AG04449 (cell line): ENCODE measurements around the gene NNMT.

Experiments
- CTCF ChIA-PET: fragments of 350-600 bp; formaldehyde crosslinking; extraction: SDS; loops from one replicate; lab custom pipeline; 2021; ENCODE audit warnings: antibody characterized with exemption; lab: Yijun Ruan, JAX
- POLR2A ChIA-PET: fragments of 400-600, 350-600 bp; formaldehyde crosslinking; extraction: SDS; loops from one replicate; lab custom pipeline; 2020; ENCODE audit warnings: antibody characterized with exemption, inconsistent platforms; lab: Yijun Ruan, JAX
- DNase-seq: peaks from one replicate; pipeline ENCODE4 v3.0.0-alpha.2; 2010; ENCODE audit warnings: low read depth, low spot score
- H3K4me3 ChIP-seq: 2 replicates; pipeline ENCODE4 v1.5.1; 2011; ENCODE audit warnings: low read depth, mild to moderate bottlenecking, control low read depth, low read length
- TF ChIP-seq, protein P1 (sequence below): IDR thresholded peaks from one replicate; pipeline ENCODE4 v1.5.1; 2011; ENCODE audit warnings: mild to moderate bottlenecking, moderate library complexity, low read length, control low read depth, inconsistent platforms; ENCODE audit not compliant: insufficient read depth; ENCODE audit errors: missing control alignments

The NNMT gene

DNA sequence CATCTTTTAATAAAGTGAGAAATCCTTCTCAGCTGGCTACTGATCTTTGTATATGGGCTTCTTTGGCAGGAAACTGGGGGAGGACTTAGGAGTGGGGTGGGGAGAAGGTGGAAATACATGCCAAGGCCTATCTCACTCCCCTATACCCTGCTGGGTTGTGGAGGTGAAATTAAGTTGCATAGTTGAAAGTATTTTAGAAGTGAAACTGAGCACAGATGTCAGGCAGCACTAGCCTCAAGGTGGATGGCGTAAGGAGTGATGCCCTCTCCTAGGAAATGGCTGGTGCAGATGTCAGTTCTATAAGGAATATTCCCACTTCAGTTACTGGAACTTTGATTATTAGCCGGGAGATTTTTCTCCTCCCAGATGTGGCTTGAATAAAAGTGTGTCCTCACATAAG is 46.3 kb downstream of the NNMT start:
- TF ChIP-seq, protein P1, sequence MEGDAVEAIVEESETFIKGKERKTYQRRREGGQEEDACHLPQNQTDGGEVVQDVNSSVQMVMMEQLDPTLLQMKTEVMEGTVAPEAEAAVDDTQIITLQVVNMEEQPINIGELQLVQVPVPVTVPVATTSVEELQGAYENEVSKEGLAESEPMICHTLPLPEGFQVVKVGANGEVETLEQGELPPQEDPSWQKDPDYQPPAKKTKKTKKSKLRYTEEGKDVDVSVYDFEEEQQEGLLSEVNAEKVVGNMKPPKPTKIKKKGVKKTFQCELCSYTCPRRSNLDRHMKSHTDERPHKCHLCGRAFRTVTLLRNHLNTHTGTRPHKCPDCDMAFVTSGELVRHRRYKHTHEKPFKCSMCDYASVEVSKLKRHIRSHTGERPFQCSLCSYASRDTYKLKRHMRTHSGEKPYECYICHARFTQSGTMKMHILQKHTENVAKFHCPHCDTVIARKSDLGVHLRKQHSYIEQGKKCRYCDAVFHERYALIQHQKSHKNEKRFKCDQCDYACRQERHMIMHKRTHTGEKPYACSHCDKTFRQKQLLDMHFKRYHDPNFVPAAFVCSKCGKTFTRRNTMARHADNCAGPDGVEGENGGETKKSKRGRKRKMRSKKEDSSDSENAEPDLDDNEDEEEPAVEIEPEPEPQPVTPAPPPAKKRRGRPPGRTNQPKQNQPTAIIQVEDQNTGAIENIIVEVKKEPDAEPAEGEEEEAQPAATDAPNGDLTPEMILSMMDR, result no peak
- H3K4me3 ChIP-seq, result no peak overlapping the region
- ChIA-PET POLR2A (no interaction called here), CTCF (interaction anchor here (0.9 to 1.3 kb wide), 4 partner anchors 12 to 420 kb away, joined by 3 to 4 read pairs (median 3); no protein-coding TSS in a partner anchor)
- DNase-seq, result no peak

DNA sequence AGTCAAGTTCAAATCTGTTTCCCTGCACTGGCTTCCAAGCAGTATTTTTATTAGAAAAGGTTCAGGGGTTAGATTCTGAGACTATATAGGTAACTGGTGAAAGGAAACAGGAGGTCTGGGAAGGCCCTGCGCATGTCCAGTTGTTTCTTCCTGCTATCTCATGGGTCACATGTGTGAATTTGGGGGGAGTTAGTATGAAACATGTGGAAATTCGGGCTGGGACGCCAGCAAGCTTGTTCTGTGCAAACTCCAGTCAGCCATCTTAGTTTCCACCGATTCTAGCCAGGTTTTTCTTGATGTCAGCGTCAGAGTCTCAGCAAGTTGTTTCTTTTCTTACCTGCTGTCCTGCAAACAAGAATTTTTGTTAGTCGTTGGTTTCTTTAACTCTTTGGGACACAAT is 46.8 kb downstream of the NNMT start:
- POLR2A ChIA-PET, result no interaction called here
- CTCF ChIA-PET, result interaction anchor here (0.9 to 1.3 kb wide), 4 partner anchors 12 to 420 kb away, joined by 3 to 4 read pairs (median 3); no protein-coding TSS in a partner anchor

DNA sequence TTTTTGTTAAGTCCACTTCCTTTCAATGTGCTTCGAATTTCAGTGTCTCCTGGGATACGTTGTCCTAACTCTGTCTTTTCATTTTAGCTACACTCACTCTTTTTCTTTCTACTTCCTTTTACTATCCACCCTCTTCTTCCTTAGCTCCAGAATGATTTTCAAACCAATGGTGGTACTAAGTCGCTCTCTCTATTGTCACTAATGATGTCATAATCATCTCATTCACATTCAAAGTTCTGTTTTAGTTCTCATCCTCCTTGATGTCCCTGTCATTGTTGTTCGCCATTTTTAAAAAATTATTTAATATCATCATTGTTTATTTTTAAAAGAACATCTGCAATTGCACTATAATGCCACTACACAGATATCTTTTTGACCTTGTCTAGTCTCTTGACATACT is 47.3 kb downstream of the NNMT start:
- TF ChIP-seq, protein P1, result no peak
- ChIA-PET CTCF (interaction anchor here (0.9 to 1.6 kb wide), 5 partner anchors 13 to 419 kb away, joined by 3 to 5 read pairs (median 3); no protein-coding TSS in a partner anchor), POLR2A (no interaction called here)
- no peak overlapping the region for H3K4me3 ChIP-seq
- DNase-seq, result no peak

More for the DNA sequence above, 46.8 kb downstream of the NNMT start:
- H3K4me3 ChIP-seq, result no peak overlapping the region
- DNase-seq, result no peak
- TF ChIP-seq, protein P1, result no peak

DNA sequence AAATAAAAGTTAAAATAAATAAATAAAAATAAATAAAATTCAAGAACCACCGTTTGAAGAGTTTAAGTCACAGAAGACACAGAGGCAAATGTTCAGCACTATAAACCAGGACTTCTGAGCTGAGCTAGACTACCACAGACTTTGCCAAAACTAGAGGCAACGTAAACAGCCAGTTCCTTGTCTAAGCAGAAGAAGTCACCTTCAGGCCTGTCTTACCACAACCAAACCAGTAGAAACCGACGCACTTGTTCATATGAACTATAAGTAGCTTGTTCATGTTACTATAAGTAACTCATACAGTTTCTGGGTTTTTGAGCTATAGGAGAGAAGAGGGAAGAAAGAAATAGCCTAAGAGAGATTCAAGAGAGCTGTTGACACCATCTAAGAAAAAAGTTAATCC is 48.3 kb downstream of the NNMT start:
- H3K4me3 ChIP-seq, result no peak overlapping the region
- no peak for DNase-seq
- ChIA-PET CTCF (interaction anchor here (1.0 to 2.6 kb wide), 3 partner anchors 8 to 64 kb away, joined by 3 to 7 read pairs (median 5); no protein-coding TSS in a partner anchor), POLR2A (no interaction called here)
- TF ChIP-seq, protein P1, result no peak

DNA sequence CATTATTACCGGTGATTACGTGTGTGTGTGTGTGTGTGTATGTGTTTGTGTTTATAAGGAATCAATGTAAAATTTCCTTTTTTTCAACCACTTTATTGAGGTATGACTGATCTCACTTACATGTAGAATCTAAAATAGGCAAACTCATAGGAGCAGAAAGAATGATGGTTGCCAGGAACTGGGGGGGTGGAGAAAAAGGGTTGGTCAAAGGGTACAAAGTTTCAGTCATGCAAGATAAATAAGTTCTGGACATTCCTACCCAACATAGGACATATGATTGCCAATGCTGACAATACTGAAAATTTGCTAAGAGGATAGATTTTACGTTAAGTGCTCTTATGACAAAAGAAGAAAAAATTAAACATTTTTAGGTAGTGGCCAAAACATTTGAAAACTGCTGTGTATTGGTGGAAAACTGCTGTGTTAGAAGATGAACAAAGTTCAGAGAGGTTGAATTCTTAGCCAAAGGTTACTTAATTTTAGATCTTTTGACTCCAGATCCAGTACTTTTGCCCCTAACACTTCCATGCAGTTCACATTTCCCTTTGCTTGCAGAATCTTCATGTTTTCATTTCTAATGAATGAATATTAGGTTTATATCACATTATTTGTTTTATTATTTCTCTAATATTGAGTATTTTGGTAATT is 49.5 kb downstream of the NNMT start:
- H3K4me3 ChIP-seq, result no peak overlapping the region
- TF ChIP-seq, protein P1, result no peak
- no peak for DNase-seq
- ChIA-PET CTCF (interaction anchor here (0.7 to 3.5 kb wide), 9 partner anchors 8 to 415 kb away, joined by 3 to 22 read pairs (median 7); partner anchors contain the start of genes C11orf71 and RBM7), POLR2A (no interaction called here)

DNA sequence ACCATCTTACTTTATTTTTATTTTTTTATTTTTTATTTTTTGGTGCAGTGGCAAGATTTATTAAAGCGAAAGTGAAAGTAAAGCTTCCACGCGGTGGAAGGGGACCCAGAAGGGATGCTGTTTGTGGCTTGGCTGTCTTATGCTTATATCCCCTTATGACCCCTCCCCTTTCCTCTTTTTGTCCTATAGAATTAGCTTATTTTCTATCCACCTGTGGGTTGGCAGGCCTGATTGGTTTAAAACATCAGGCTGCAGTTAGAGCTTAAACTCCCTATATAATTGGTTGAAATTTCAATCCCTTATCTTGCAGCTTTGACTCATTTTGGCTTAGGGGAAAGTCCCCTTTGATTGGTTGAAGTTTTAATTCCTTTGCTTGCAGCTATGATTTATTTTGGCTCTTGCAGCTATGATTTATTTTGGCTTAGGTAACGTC is 50.5 kb downstream of the NNMT start:
- H3K4me3 ChIP-seq, result no peak overlapping the region
- no peak for DNase-seq
- TF ChIP-seq, protein P1, result no peak
- POLR2A ChIA-PET, result no interaction called here
- CTCF ChIA-PET, result interaction anchor here (0.6 to 3.5 kb wide), 24 partner anchors 9 to 414 kb away, joined by 3 to 22 read pairs (median 6); partner anchors contain the start of genes C11orf71 and RBM7
